T-helper 2 cell treated with Interferon-gamma antibody and Interleukin-4, amounts not matched to agents 5 μg/mL and 100 μg/mL, for 36 hours (primary cell): ENCODE results near the gene NPHP3.
"Not testable (repeated sequence)": the region's sequence is repeated elsewhere in the genome, so short reads cannot be mapped to it uniquely, and the experiment has no call there.

ENCODE experiments used
- DNase-seq: peaks from one replicate; pipeline ENCODE4 v3.0.0; 2021; ENCODE audit warnings: low spot score
- H3K27ac Mint-ChIP-seq: one replicate; pipeline ENCODE4 v1.8.0; 2021; ENCODE audit warnings: mild to moderate bottlenecking, mixed read lengths
- H3K27me3 Mint-ChIP-seq: one replicate; pipeline ENCODE4 v1.8.0; 2021; ENCODE audit warnings: low read depth, mixed read lengths
- H3K36me3 Mint-ChIP-seq: one replicate; pipeline ENCODE4 v1.8.0; 2021; ENCODE audit warnings: low read depth, mixed read lengths
- H3K4me1 Mint-ChIP-seq: one replicate; pipeline ENCODE4 v1.8.0; 2021; ENCODE audit warnings: low read depth, mixed read lengths
- H3K4me3 Mint-ChIP-seq: one replicate; pipeline ENCODE4 v1.8.0; 2022; ENCODE audit warnings: mild to moderate bottlenecking, moderate library complexity, mixed read lengths
- H3K9me3 Mint-ChIP-seq: one replicate; pipeline ENCODE4 v1.8.0; 2021; ENCODE audit warnings: mixed read lengths

NPHP3 gene

GRCh38 chr3:132641837-132642538 lies 80.2 kb downstream of the NPHP3 start:
- Mint-ChIP-seq H3K36me3 (peaks cover 6% of the 10 kb centered on the region), H3K4me3 (no peak overlapping the region), H3K27me3 (no peaks in the 10 kb centered on the region), H3K4me1 (peaks cover 3% of the 10 kb centered on the region), H3K9me3 (no peaks in the 10 kb centered on the region), H3K27ac (no peak overlapping the region)
- no peak for DNase-seq

- H3K36me3 Mint-ChIP-seq, H3K4me1 Mint-ChIP-seq, DNase-seq, H3K9me3 Mint-ChIP-seq, H3K27ac Mint-ChIP-seq, H3K27me3 Mint-ChIP-seq, H3K4me3 Mint-ChIP-seq: not testable (repeated sequence)
Measured at GRCh38 chr3:132641427-132641826, 80.8 kb downstream of the NPHP3 start.

- Mint-ChIP-seq H3K27me3 (no peaks in the 10 kb centered on the region), H3K27ac (no peak overlapping the region), H3K36me3 (peaks cover 11% of the 10 kb centered on the region)
Measured at GRCh38 chr3:132638706-132639105, 83.5 kb downstream of the NPHP3 start.

GRCh38 chr3:132637590-132637989 lies 84.6 kb downstream of the NPHP3 start:
- no peak overlapping the region for H3K4me3 Mint-ChIP-seq

More at GRCh38 chr3:132638706-132639105, 83.5 kb downstream of the NPHP3 start:
- Mint-ChIP-seq H3K9me3 (no peaks in the 10 kb centered on the region), H3K4me1 (peaks cover 3% of the 10 kb centered on the region), H3K4me3 (no peak overlapping the region)
- no peak for DNase-seq

GRCh38 chr3:132635052-132635451 lies 87.2 kb downstream of the NPHP3 start:
- Mint-ChIP-seq H3K36me3 (peaks cover 11% of the 10 kb centered on the region), H3K4me1 (peaks cover 1% of the 10 kb centered on the region), H3K9me3 (no peaks in the 10 kb centered on the region), H3K27me3 (no peaks in the 10 kb centered on the region), H3K4me3 (no peak overlapping the region), H3K27ac (no peak overlapping the region)
- no peak for DNase-seq

More at GRCh38 chr3:132637590-132637989, 84.6 kb downstream of the NPHP3 start:
- Mint-ChIP-seq H3K27ac (no peak overlapping the region), H3K4me1 (peaks cover 2% of the 10 kb centered on the region), H3K27me3 (no peaks in the 10 kb centered on the region), H3K9me3 (no peaks in the 10 kb centered on the region), H3K36me3 (peaks cover 11% of the 10 kb centered on the region)
- DNase-seq = no peak
